Measurements from ENCODE around the gene EVPL.

Gene EVPL

GRCh38 chr17:76032073-76032779 lies 5.1 kb upstream of the EVPL start:
- Histone ChIP-seq H3K36me3 (no peaks in the 10 kb centered on the region), H3K4me3 (ENCODE audit: low read depth, low read length) (no peak overlapping the region), H3K4me1 (peaks cover 3% of the 10 kb centered on the region), H3K27me3 (no peaks in the 10 kb centered on the region), H3K9me3 (peaks cover 2% of the 10 kb centered on the region; the same call in 1 of the 2 replicates)
- no peak for DNase-seq
- TF ChIP-seq CTCF (IDR thresholded peaks at IDR 0.05; ENCODE audit: low read depth, low read length) = no peak

- no peaks in the 10 kb centered on the region for H3K36me3 ChIP-seq
- H3K9me3 ChIP-seq = no peaks in the 10 kb centered on the region
- DNase-seq = no peak
- no peak overlapping the region for H3K4me3 ChIP-seq (ENCODE audit: low read depth, low read length)
- H3K4me1 ChIP-seq = peaks cover 3% of the 10 kb centered on the region
- TF ChIP-seq CTCF (IDR thresholded peaks at IDR 0.05; ENCODE audit: low read depth, low read length) = no peak
- H3K27me3 ChIP-seq = no peaks in the 10 kb centered on the region
These were observed 370 bp downstream of the EVPL start for GRCh38 chr17:76026714-76027158.

GRCh38 chr17:76025294-76025693 lies 1.8 kb downstream of the EVPL start:
- no peak for TF ChIP-seq CTCF (IDR thresholded peaks at IDR 0.05; ENCODE audit: low read depth, low read length)
- no peaks in the 10 kb centered on the region for H3K27me3 ChIP-seq
- no peak for DNase-seq
- H3K4me1 ChIP-seq = peaks cover 3% of the 10 kb centered on the region
- H3K36me3 ChIP-seq = no peaks in the 10 kb centered on the region
- no peaks in the 10 kb centered on the region for H3K9me3 ChIP-seq
- H3K4me3 ChIP-seq (ENCODE audit: low read depth, low read length) = no peak overlapping the region

GRCh38 chr17:76024353-76024752 lies 2.8 kb downstream of the EVPL start:
- Histone ChIP-seq H3K4me3 (ENCODE audit: low read depth, low read length) (no peak overlapping the region), H3K27me3 (no peaks in the 10 kb centered on the region), H3K9me3 (no peaks in the 10 kb centered on the region), H3K36me3 (no peaks in the 10 kb centered on the region), H3K4me1 (no peaks in the 10 kb centered on the region)
- no peak for DNase-seq
- TF ChIP-seq CTCF (IDR thresholded peaks at IDR 0.05; ENCODE audit: low read depth, low read length) = no peak

- TF ChIP-seq CTCF (IDR thresholded peaks at IDR 0.05; ENCODE audit: low read depth, low read length) = no peak
- DNase-seq = no peak
- Histone ChIP-seq H3K4me1 (no peaks in the 10 kb centered on the region), H3K36me3 (no peaks in the 10 kb centered on the region), H3K9me3 (no peaks in the 10 kb centered on the region), H3K4me3 (ENCODE audit: low read depth, low read length) (no peak overlapping the region), H3K27me3 (no peaks in the 10 kb centered on the region)
These were observed 3.2 kb downstream of the EVPL start for GRCh38 chr17:76023900-76024237.

GRCh38 chr17:76022973-76023899 lies 3.9 kb downstream of the EVPL start:
- no peaks in the 10 kb centered on the region for H3K27me3 ChIP-seq
- no peak overlapping the region for H3K4me3 ChIP-seq (ENCODE audit: low read depth, low read length)
- no peak for DNase-seq
- H3K4me1 ChIP-seq = peaks cover 2% of the 10 kb centered on the region; the same call in 1 of the 2 replicates
- no peaks in the 10 kb centered on the region for H3K36me3 ChIP-seq
- TF ChIP-seq CTCF (IDR thresholded peaks at IDR 0.05; ENCODE audit: low read depth, low read length) = no peak
- H3K9me3 ChIP-seq = no peaks in the 10 kb centered on the region

Measured in BE2C (cell line).